HCT116 (cell line): ENCODE results near the gene RTF2. TPM values are rescaled to one million over a fixed set of nuclear protein-coding genes. Genes with fewer than 3 reads are reported as not detected.

ENCODE experiments used
- ATAC-seq: fragments of 200-7000 bp; cut with Tn5 transposase; 2 replicates; pipeline ENCODE4 v1.9.1; 2020; ENCODE audit warnings: mild to moderate bottlenecking, moderate library complexity
- BruUV-seq: library from RNA; stranded (reverse); fragments of 400-500 nt; replicated peaks from 2 replicates; lab custom pipeline; 2021; lab: Mats Ljungman, UMichigan
- CTCF ChIA-PET: fragments of 300-600 bp; sonication (Branson Sonifier 250); formaldehyde crosslinking; loops from one replicate; lab custom pipeline; 2021; ENCODE audit warnings: antibody characterized with exemption; lab: Charles Lee
- POLR2A ChIA-PET: fragments of 300-600, 350-600 bp; sonication (Branson Sonifier 250); formaldehyde crosslinking; loops from one replicate; lab custom pipeline; 2021; ENCODE audit warnings: antibody characterized with exemption; lab: Charles Lee
- RAD21 ChIA-PET, 2 experiments: fragments of 300-600 bp; sonication (Branson Sonifier 250); formaldehyde crosslinking; loops; one replicate each; lab custom pipeline; 2023; ENCODE audit warnings: low total read pairs in 2 of 2; ENCODE audit not compliant: uncharacterized antibody in 2 of 2, unreplicated experiment in 2 of 2, low non-redundant PET in 1 of 2; lab: Charles Lee
- DNase-seq: peaks from one replicate; pipeline ENCODE4 v3.0.0-alpha.2; 2010; ENCODE audit warnings: low read depth, low spot score
- H2AFZ ChIP-seq: fragments of 200-600 bp; shearing (Covaris generic), sonication (generic); 2 replicates; pipeline ENCODE4 v1.6.1; 2017; ENCODE audit warnings: low read depth, mixed run types, mixed read lengths, antibody characterized with exemption, low read length; ENCODE audit not compliant: poor library complexity, severe bottlenecking
- H3K27ac ChIP-seq: 2 replicates; pipeline ENCODE4 v1.5.1; 2012; ENCODE audit warnings: low read depth, low read length
- H3K27me3 ChIP-seq: fragments of 200-600 bp; sonication (generic); 2 replicates; pipeline ENCODE4 v1.6.1; 2016; ENCODE audit warnings: mixed run types, low read length, mixed read lengths; ENCODE audit not compliant: insufficient read depth
- H3K36me3 ChIP-seq, 2 experiments: fragments of 200-500 bp in 1 of 2; fragments of 200-600 bp in 1 of 2; sonication (Bioruptor generic) in 1 of 2; sonication (generic) in 1 of 2; 2 replicates each; pipeline versions ENCODE4 v1.5.1 to v1.6.1; 2014 to 2016; ENCODE audit warnings: low read length in 2 of 2, inconsistent platforms in 1 of 2, mixed read lengths in 1 of 2, mixed run types in 1 of 2; ENCODE audit not compliant: insufficient read depth in 2 of 2, control insufficient read depth in 1 of 2
- H3K4me1 ChIP-seq, 2 experiments: fragments of 200-600 bp in 1 of 2; sonication (generic) in 1 of 2; 2 replicates each; pipeline versions ENCODE4 v1.5.1 to v1.6.1; 2012 to 2017; ENCODE audit warnings: low read length in 2 of 2, inconsistent platforms in 1 of 2, mild to moderate bottlenecking in 1 of 2, mixed read lengths in 1 of 2, mixed run types in 1 of 2, moderate library complexity in 1 of 2; ENCODE audit not compliant: insufficient read depth in 2 of 2, control insufficient read depth in 1 of 2
- H3K4me2 ChIP-seq: fragments of 200-600 bp; sonication (generic); 2 replicates; pipeline ENCODE4 v1.6.1; 2017; ENCODE audit warnings: mixed run types, low read length, mixed read lengths
- H3K4me3 ChIP-seq, 2 experiments: fragments of 200-600 bp in 1 of 2; sonication (generic) in 1 of 2; replicated peaks in 1 of 2; 2 replicates each; pipeline ENCODE4 v1.5.1; 2011 to 2016; ENCODE audit warnings: low read length in 2 of 2, control low read depth in 1 of 2, low read depth in 1 of 2, mild to moderate bottlenecking in 1 of 2, mixed read lengths in 1 of 2, mixed run types in 1 of 2
- H3K79me2 ChIP-seq: fragments of 200-600 bp; sonication (generic); 2 replicates; pipeline ENCODE4 v1.6.1; 2017; ENCODE audit warnings: mild to moderate bottlenecking, mixed run types, low read length, moderate library complexity, mixed read lengths; ENCODE audit not compliant: insufficient read depth
- H3K9ac ChIP-seq: fragments of 200-600 bp; sonication (generic); 2 replicates; pipeline ENCODE4 v1.6.1; 2016; ENCODE audit warnings: low read length, mixed read lengths
- H3K9me2 ChIP-seq: fragments of 200-600 bp; sonication (generic), shearing (Covaris generic); 2 replicates; pipeline ENCODE4 v1.6.1; 2017; ENCODE audit warnings: mixed run types, mild to moderate bottlenecking, moderate library complexity; ENCODE audit not compliant: insufficient read depth
- H3K9me3 ChIP-seq, 2 experiments: fragments of 200-500 bp in 1 of 2; fragments of 200-600 bp in 1 of 2; sonication (Bioruptor generic) in 1 of 2; sonication (generic) in 1 of 2; 2 replicates each; pipeline ENCODE4 v1.6.1; 2014 to 2017; ENCODE audit warnings: low read length in 2 of 2, mixed read lengths in 2 of 2, inconsistent platforms in 1 of 2, low read depth in 1 of 2, mild to moderate bottlenecking in 1 of 2, mixed run types in 1 of 2, moderate library complexity in 1 of 2; ENCODE audit not compliant: control insufficient read depth in 1 of 2, insufficient read depth in 1 of 2
- H4K20me1 ChIP-seq: fragments of 200-600 bp; sonication (generic), shearing (Covaris generic); 2 replicates; pipeline ENCODE4 v1.6.1; 2017; ENCODE audit warnings: mixed run types, mild to moderate bottlenecking, moderate library complexity; ENCODE audit not compliant: insufficient read depth
- CBX3 ChIP-seq: IDR thresholded peaks from 2 replicates; pipeline ENCODE4 v1.6.1; 2012; ENCODE audit warnings: low read depth
- ELF1 ChIP-seq: IDR thresholded peaks from 2 replicates; pipeline ENCODE4 v1.6.1; 2012; ENCODE audit warnings: low read depth, borderline replicate concordance
- EZH2 ChIP-seq: fragments of 200-600 bp; sonication (generic); IDR thresholded peaks from 2 replicates; pipeline ENCODE4 v1.6.1; 2017; ENCODE audit warnings: antibody characterized with exemption, mixed run types
- EZH2phosphoT487 ChIP-seq: fragments of 200-600 bp; IDR thresholded peaks from 2 replicates; pipeline ENCODE4 v1.6.1; 2018; ENCODE audit warnings: antibody characterized with exemption, borderline replicate concordance
- FOSL1 ChIP-seq: IDR thresholded peaks from 2 replicates; pipeline ENCODE4 v1.6.1; 2012; ENCODE audit warnings: low read depth
- JUND ChIP-seq: IDR thresholded peaks from 2 replicates; pipeline ENCODE4 v1.6.1; 2012
- SRF ChIP-seq: IDR thresholded peaks from 2 replicates; pipeline ENCODE4 v1.6.1; 2012; ENCODE audit warnings: low read depth
- TCF7L2 ChIP-seq: IDR thresholded peaks from 2 replicates; pipeline ENCODE4 v1.7.0; 2011; ENCODE audit warnings: borderline replicate concordance, inconsistent platforms; ENCODE audit not compliant: insufficient read depth, insufficient read length; ENCODE audit errors: extremely low read depth
- ZNF274 ChIP-seq: fragments of 200-500 bp; sonication (Bioruptor generic); IDR thresholded peaks from 2 replicates; pipeline ENCODE4 v1.6.1; 2014; ENCODE audit warnings: mild to moderate bottlenecking, low read depth, low read length, inconsistent platforms
- intact Hi-C: fragments of 100-400 bp; cut with micrococcal nuclease; formaldehyde crosslinking; loops from 2 replicates; pipeline ENCODE4 v1.10.0; 2022
- total RNA-seq: library from RNA; stranded (reverse); gene quantifications from one replicate; pipeline ENCODE4 v1.2.1, GENCODE V29; 2021; ENCODE audit not compliant: unreplicated experiment
- TF ChIP-seq, protein P1 (sequence below), 3 experiments: fragments of 200-600 bp in 1 of 3; sonication (generic) in 1 of 3; IDR thresholded peaks in 2 of 3; conservative IDR thresholded peaks in 1 of 3; 2 replicates each; pipeline ENCODE4 v1.5.1; 2012 to 2017; ENCODE audit warnings: low read depth in 2 of 3, low read length in 2 of 3, antibody characterized with exemption in 1 of 3, borderline replicate concordance in 1 of 3, control low read depth in 1 of 3, mild to moderate bottlenecking in 1 of 3, mixed read lengths in 1 of 3, mixed run types in 1 of 3, moderate library complexity in 1 of 3; ENCODE audit not compliant: insufficient read depth in 1 of 3
- TF ChIP-seq, protein P2 (sequence below): IDR thresholded peaks from 2 replicates; pipeline ENCODE4 v1.6.1; 2012

RTF2 gene
- total RNA-seq, 1 experiment from 2014 or later = 73.8 TPM

DNA sequence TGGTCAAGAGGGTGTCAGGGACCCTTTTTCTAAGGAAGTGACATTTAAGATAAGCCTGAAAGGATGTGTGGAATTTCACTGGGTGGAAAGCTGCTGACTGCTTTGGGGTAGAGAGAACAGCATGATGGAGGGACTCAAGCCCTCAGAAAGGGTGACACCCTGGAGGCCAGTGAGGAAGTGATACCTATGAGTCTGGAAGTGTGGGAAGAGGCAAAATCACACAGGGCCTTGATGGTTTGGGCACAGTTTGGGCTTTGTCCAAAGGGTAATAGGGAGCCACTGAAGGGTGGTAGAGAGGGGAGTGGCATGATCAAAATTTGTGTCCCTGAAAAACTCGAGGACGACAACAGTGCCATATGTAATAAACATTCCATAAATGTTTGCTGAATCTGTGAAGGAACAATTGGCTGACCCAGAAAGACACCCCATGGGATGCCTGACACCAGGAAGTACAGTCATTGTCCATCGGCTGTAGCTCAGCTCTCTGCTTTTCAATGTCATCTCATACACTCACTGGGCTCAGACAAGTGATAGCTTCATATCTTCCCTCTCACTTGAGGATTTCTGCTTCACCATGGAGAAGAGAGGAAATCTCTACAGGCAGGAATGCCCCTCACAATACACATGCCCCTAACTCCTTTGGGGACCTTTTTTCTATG, 35.1 kb upstream of the RTF2 start:
- TF ChIP-seq TCF7L2 (no peak), EZH2 (no peak), SRF (no peak), CBX3 (no peak), FOSL1 (no peak), ELF1 (no peak), EZH2phosphoT487 (no peak), ZNF274 (no peak), JUND (no peak)
- TF ChIP-seq, protein P1, sequence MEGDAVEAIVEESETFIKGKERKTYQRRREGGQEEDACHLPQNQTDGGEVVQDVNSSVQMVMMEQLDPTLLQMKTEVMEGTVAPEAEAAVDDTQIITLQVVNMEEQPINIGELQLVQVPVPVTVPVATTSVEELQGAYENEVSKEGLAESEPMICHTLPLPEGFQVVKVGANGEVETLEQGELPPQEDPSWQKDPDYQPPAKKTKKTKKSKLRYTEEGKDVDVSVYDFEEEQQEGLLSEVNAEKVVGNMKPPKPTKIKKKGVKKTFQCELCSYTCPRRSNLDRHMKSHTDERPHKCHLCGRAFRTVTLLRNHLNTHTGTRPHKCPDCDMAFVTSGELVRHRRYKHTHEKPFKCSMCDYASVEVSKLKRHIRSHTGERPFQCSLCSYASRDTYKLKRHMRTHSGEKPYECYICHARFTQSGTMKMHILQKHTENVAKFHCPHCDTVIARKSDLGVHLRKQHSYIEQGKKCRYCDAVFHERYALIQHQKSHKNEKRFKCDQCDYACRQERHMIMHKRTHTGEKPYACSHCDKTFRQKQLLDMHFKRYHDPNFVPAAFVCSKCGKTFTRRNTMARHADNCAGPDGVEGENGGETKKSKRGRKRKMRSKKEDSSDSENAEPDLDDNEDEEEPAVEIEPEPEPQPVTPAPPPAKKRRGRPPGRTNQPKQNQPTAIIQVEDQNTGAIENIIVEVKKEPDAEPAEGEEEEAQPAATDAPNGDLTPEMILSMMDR (IDR thresholded peaks at IDR 0.05 in 2 of 3, conservative IDR thresholded peaks at IDR 0.05 in 1 of 3; ENCODE audit: borderline replicate concordance in 1 of 3, insufficient read depth in 1 of 3, low read depth in 2 of 3, low read length in 2 of 3) = no peak
- TF ChIP-seq, protein P2, sequence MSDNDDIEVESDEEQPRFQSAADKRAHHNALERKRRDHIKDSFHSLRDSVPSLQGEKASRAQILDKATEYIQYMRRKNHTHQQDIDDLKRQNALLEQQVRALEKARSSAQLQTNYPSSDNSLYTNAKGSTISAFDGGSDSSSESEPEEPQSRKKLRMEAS = no peak
- Histone ChIP-seq H3K27ac (no peak overlapping the region), H3K9ac (no peak overlapping the region), H3K4me2 (no peak overlapping the region), H3K9me3 (no peaks in the 10 kb centered on the region), H3K36me3 (no peaks in the 10 kb centered on the region), H3K79me2 (no peaks in the 10 kb centered on the region), H3K4me3 (no peak overlapping the region), H3K9me2 (no peaks in the 10 kb centered on the region), H2AFZ (no peak overlapping the region), H4K20me1 (no peaks in the 10 kb centered on the region), H3K4me1 (peaks cover 0 to 11% of the 10 kb centered on the region in 2 experiments; a peak in 2 of 4 replicates), H3K27me3 (no peaks in the 10 kb centered on the region)
- no TSS peak for BruUV-seq
- ChIA-PET CTCF (no interaction called here), POLR2A (no interaction called here), RAD21 (no interaction called here)
- ATAC-seq = no peak
- intact Hi-C loops = no loop called here
- DNase-seq = no peak
